HG02981 (cell line): ENCODE data around the gene KCNG2.
"Not testable (repeated sequence)": the region's sequence is repeated elsewhere in the genome, so short reads cannot be mapped to it uniquely, and the experiment has no call there.

Experiments used
- ATAC-seq: cut with Tn5 transposase; IDR thresholded peaks from one replicate; pipeline ENCODE4 v1.9.1; 2021; ENCODE audit warnings: mild to moderate bottlenecking, moderate library complexity; ENCODE audit not compliant: unreplicated experiment

KCNG2 gene

DNA sequence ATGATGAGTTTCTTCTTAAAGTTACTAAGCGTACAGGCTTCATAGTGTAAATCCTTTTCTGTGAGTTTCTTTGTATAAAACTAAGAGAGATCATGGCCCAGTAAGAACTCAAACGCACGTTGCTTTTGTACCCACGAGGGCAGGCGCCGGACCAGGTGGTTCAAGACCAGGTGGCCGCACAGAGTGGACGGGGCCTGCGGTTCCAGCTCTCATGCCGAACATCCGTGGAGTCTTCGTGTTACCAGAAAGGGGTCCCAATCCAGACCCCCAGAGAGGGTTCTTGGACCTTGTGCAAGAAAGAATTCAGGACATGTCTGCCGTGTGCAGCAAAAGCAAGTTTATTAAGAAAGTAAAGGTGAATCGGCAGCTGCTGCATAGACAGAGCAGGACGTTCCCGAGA is 53.0 kb downstream of the KCNG2 start:
- no peak for ATAC-seq

- ATAC-seq, result no peak
These were observed 53.8 kb downstream of the KCNG2 start for GRCh38 chr18:79851489-79851888.

DNA sequence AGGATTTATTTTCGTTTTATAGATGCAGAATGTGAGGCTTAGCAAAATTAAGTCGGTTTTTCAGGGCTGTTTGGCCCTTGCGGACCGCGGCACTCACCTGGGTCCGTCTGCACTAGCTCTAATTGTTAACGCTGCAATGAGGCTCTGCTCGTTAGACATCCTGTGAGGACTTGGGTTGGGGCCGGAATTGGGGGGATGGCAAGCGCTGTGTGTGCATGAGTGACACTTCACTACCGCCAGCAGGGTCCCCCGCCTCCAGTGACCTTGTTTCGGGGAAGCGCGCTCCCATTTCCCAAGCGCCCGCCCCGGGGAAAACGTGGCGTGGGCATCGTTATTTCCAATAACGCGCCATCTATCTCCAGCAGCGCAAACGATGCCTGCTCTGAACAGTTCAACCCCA is 54.2 kb downstream of the KCNG2 start:
- no peak for ATAC-seq

DNA sequence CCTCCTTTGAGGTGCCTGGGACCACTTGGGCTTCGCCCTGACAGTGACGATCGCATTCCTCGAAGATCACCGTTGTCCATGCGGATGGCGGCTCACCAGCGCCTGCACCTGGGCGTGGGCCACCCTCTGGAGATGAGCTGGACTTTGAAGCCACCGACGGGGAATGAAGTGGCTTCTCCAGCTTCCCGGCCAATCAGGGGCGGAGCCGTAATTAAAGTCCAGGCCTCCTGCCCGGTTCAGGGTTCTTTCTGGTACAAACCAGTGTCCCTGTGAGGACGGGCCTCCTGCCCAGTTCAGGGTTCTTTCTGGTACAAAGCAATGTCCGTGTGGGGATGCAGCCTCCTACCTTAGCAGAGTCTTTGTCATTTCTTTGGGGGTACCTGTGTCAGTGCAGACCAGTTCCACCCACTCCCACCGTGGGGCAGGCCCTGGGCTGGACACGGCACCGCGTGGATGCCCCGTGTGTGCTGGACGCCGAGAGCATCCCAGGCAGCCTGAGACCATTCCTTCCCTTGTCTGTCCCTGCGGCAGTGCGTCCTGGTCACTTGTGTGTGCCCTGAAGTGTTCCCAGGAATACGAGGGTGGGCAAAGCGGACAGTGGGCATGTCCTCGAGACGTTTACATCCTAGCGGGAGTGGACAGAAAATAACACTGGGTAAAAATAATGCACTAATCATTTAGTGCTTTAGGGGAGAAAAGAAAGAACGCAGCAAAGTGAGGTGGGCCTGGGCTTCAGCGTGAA is 55.0 kb downstream of the KCNG2 start:
- no peak for ATAC-seq

GRCh38 chr18:79853303-79853992 is 55.7 kb downstream of the KCNG2 start:
- no peak for ATAC-seq

- no peak for ATAC-seq
These were observed 56.2 kb downstream of the KCNG2 start for GRCh38 chr18:79853993-79854364.

GRCh38 chr18:79855147-79855933 is 57.6 kb downstream of the KCNG2 start:
- peak; percentile 54 for ATAC-seq

- peak; percentile 56 for ATAC-seq
These were observed 58.6 kb downstream of the KCNG2 start for GRCh38 chr18:79856119-79857007.

DNA sequence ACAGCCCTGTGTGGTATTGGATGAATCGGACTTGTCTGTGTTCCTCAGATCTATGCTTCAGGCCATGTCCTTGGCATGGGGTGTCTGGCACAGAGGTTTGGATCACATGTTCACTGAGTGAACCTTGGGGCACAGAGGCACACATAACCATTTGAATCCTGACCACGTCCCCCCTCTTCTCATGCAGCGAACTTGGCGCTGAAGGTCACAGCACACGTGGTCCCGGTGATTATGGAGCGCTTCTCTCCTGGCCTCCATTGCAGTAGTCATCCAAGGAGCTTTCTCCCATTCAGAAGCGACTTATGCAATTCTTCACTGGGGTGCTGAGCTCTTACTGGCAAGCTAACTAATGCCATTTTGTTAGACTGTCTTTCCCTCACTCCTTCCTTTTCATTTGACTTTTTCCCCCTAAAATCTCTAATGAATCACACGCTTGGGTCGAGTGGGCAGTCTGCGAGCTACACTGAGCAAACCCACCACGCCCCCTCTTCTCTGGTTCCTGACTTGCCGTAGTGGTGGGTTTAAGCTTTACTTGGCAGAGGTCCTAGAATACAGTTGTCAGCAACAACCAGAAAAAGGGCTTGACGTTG is 59.4 kb downstream of the KCNG2 start:
- no peak for ATAC-seq

DNA sequence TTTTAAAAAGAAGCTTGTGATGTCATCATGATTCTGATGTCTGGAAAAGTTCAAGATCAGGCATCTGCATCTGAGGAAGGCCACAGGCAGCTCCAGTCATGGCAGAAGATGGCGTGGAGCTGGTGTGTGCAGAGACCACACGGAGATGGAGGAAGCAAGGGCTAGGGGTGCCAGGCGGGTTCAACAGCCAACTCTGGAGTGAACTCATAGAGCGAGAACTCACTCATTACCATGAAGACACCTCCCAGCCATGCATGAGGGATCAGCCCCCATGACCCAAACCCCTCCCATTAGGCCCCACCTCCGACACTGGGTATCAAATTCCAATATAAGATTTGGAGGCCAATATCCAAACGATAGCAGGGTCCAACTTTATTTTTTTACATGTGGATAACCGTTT is 61.6 kb downstream of the KCNG2 start:
- no peak for ATAC-seq

DNA sequence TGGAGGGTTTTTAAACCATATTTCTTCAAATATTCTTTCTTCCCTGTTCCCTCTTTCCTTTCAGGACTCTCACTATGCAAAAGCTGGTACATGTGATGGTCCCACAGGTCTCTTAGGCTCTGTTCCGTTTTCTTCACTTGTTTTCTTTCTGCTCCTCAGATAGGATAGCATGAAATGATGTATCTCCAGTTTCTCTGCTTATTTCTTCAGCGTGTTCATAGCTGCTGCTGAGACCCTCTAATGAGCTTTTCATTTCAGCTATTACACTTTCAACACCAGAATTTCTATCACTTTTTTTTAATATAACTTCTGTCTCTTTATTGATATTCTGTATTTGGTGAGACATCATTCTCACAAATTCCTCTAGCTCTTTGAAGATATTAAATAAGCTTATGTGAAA is 63.9 kb downstream of the KCNG2 start:
- ATAC-seq, result no peak

DNA sequence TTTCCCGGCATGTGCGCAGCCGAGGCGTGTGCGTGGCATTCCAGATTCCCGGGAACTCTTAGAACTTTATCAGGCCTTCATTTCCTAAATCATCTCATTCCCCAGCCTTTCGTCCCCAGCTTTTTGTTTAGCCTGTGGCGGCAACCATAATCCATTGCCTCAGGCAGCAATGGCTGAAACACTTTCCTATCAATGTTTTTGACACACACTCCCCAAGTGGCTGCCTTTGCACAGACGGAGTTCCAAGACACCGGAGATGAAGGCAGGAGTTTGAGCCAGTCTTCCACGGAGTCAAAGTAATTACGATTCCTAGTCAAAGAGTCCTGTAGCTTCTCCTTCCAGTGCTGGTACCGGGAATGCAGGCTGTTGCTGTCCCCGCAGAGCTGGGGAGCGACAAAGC is 64.8 kb downstream of the KCNG2 start:
- no peak for ATAC-seq

DNA sequence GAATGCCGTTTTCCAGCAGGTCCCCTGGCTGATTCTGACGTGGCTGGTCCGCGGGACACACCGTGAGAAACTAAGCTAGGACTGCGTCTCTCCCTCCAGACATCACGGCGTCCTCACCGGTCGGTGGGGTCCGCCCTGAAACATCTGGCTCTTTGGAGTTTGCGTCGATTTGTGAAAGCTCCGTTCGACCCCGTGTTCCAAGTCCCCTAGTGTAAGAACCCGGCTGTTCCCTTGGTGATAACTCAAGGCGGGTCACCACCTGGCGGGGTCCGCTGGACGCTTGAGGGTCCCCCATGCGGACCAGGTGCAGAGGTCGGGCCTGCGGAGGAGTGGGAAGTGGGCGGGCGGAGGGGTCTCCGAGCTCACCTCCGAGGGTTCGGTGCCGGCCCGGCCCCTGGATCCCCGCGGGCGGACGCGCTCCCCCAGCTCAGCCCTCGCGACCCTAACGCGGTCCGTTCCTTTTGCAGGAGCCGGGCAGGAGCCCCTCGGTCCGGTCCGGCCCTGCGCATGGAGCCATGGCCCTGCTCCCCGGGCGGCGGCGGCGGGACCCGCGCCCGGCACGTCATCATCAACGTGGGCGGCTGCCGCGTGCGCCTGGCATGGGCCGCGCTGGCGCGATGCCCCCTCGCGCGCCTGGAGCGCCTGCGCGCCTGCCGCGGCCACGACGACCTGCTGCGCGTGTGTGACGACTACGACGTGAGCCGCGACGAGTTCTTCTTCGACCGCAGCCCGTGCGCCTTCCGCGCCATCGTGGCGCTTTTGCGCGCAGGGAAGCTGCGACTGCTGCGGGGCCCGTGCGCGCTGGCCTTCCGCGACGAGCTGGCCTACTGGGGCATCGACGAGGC is 65.6 kb downstream of the KCNG2 start:
- ATAC-seq, result no peak

DNA sequence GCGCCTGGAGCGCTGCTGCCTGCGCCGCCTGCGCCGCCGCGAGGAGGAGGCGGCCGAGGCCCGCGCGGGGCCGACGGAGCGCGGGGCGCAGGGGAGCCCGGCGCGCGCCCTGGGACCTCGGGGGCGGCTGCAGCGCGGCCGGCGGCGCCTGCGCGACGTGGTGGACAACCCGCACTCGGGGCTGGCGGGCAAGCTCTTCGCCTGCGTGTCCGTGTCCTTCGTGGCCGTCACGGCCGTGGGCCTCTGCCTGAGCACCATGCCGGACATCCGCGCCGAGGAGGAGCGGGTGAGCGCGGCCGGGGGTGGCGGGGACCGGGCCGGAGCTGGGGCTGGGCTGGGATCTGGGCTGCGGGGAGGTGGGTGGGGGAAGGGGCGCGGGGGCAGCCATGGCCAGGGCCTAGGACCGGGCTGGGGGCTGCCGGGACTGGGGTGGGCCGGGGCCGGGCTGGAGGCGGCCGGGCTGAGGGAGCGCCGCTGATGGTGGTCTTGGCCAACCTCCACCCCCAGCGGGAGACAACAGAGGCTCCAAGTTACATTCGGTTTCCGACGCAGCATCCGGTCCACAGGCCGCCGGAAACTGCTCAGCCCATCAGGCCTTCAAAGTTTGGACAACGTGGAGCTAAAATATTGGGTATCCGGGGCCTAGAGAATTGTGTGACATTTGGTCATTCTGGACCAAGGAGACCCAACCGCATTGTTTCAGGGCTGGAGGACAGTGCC is 66.4 kb downstream of the KCNG2 start:
- ATAC-seq, result no peak

- ATAC-seq, result not testable (repeated sequence)
These were observed 67.2 kb downstream of the KCNG2 start for GRCh38 chr18:79864955-79865354.

DNA sequence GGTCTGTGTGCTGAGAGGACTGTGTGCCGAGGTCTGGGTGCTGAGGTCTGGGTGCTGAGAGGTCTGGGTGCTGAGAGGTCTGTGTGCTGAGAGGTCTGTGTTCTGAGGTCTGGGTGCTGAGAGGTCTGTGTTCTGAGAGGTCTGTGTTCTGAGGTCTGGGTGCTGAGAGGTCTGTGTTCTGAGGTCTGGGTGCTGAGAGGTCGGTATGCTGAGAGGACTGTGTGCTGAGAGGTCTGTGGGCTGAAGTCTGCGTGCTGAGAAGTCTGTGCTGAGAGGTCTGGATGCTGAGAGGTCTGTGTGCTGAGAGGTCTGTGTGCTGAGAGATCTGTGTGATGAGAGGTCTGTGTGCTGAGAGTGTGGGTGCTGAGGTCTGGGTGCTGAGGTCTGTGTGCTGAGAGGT is 68.2 kb downstream of the KCNG2 start:
- not testable (repeated sequence) for ATAC-seq

- no peak for ATAC-seq
These were observed 69.3 kb downstream of the KCNG2 start for GRCh38 chr18:79866889-79867574.

- no peak for ATAC-seq
These were observed 69.9 kb downstream of the KCNG2 start for GRCh38 chr18:79867666-79868065.
